NCI-H82 treated with DMSO at 0.1 percent for 48 hours (cell line): ENCODE results near the gene KLF17.
"Not testable (repeated sequence)": the region's sequence is repeated elsewhere in the genome, so short reads cannot be mapped to it uniquely, and the experiment has no call there.

Source experiments
- DNase-seq: peaks from one replicate; lab custom pipeline; 2025; ENCODE audit not compliant: unreplicated experiment; lab: John Stamatoyannopoulos, UW

Gene KLF17

GRCh38 chr1:44108971-44109370 lies 9.7 kb upstream of the KLF17 start:
- DNase-seq, result peak; percentile 99

GRCh38 chr1:44110916-44111315 lies 7.7 kb upstream of the KLF17 start:
- no peak for DNase-seq

DNA sequence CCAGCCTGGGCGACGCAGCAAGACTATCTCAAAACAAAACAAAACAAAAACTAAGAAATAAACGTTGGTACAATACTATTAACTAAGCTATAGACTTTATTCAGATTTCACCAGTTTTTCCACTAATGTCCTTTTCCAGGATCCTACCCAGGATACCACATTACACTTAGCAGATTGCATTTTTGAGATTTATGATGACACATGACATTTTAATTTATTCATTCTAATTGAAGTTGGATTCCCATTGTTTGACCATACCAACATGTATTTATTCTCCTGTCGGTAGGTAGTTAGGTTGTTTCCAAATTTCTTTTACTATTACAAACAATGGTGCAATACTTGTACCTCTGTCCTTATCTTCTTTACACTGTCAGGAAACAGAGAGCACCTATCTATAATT lies 6.8 kb upstream of the KLF17 start:
- no peak for DNase-seq

DNA sequence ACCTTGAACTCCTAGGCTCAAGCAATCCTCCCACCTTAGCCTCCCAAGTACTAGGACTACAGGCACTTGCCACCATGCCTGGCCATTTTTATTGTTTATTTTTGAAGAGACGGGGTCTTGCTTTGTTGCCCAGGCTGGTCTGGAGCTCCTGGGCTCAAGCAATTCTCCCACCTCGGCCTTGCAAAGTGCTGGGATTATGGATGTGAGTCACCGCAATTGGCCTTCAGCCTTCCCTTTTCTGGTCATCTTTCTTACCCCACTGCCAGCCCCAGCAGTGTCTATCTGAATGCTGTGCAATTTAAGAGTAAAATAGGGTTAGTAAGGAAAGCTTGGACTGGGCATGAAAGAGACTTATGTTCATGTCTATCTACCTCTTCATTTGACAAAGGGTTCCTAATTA lies 6.1 kb upstream of the KLF17 start:
- DNase-seq, result no peak

- DNase-seq, result no peak
Observed at GRCh38 chr1:44113095-44113609, 5.5 kb upstream of the KLF17 start.

DNA sequence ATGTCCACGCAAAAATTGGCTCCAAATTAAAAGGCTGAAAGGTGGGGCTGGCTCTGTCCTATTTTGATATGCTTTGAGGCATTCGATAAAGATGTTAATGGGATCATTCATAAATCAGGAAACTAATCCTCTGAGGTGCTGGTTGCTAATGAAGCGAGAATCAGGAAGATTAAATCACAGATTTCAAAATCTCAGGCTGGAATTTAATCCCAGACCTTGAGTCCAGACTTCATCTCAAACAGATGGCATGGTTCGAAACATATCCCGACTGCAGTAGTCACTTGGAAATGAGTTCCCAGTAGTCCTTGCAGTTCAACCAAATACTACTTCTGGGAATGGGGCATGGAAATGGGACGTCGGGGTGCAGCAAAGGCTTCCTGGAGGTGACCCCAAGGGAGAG lies 4.5 kb upstream of the KLF17 start:
- peak; percentile 80 for DNase-seq

GRCh38 chr1:44117272-44117671 lies 1.3 kb upstream of the KLF17 start:
- DNase-seq, result not testable (repeated sequence)

DNA sequence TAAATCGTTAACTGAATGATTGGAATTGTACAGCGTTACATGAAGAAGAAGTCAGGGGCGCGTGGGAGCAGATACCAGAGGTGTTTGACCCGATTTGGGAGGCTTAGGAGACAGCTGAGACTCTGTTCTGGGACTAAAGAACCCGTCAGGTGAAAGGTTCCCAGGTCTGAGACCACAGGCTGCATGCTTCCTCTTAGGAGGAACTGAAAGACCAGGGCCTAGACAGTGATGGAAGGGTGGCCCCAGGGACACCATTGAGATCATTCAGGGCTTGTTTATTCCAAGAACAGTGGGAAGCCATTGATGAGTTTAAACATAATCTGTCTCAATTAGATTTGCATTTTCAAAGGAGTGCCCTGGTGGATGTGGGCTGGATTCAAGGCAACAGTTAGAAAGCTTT lies 904 bp downstream of the KLF17 start:
- DNase-seq, result no peak

DNA sequence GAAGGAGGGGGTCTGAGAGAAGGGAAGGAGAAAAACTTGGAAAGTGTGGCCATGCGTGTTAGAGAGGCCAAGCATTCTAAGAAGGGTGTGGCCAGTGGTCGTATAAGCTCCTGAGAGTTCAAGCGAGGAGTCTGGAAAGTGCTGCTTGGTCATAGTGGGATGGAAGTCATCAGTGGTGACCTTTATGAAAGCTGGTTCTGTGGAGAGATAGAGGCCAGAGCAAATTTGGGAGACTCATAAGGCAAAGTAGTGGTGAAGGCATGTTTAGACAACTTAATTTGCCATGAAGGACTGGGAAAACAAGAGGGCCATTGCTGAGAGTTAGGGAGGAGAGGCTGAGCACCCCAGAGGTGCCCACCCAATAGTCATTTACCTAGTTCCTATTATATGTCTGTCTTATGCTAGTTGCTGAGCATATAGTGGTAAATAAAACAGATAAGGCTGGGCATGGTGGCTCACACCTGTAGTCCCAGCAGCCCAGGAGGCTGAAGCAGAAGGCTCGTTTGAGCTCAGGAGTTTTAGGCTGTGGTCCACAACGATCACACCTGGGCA lies 1.9 kb downstream of the KLF17 start:
- no peak for DNase-seq

GRCh38 chr1:44129616-44130500 lies 11.2 kb downstream of the KLF17 start:
- no peak for DNase-seq

DNA sequence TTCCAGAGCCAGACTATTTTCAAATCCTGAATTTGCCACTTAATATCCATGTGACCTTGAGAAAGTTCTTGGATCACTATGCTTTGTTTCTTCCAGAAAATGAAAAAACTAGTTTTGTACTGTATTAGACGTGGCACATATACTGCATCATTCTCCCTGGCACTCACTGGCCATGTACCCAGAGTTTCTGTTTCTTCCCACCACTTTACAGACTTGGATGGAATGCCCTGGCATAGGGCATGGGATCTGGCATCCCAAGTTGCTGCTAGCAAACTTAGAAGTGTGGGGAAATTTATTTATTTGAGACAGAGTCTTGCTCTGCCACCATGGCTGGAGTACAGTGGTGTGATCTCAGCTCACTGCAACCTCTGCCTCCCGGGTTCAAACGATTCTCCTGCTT lies 12.8 kb downstream of the KLF17 start:
- no peak for DNase-seq

DNA sequence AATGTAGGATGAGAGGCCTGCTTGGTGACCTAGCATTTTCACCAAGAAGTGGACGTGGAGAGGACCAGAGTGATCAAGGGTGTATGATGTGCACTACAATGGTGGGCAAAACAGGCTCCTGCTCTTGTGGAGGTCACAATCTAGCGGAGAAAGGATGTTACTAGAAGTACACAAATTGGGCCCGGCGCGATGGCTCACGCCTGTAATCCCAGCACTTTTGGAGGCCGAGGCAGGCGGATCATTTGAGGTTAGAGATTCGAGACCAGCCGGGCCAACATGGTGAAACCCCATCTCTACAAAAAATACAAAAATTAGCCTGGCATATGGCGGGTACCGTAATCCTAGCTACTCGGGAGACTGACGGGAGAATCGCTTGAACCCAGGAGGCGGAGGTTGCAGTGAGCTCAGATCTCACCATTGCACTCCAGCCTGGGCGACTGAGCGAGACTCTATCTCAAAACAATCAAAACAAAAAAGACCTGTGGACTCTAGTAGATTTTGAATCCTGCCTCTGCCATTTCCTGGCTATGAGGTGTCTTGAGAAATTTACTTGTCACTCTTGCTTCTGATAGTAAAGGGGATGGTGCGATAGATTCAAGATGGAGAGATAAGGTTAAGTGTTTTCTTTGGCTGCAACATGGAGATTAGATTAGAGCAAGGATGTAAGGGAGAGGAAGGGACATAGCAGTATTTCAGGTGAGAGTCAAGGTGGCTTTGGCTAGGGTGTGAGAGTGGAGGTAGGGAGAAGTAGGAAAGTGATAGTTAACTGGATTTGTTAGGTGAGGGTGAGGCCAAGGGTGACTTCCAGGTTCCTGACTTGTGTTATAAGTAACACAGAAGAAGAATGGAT lies 15.7 kb downstream of the KLF17 start:
- no peak for DNase-seq

- no peak for DNase-seq
Observed at GRCh38 chr1:44135886-44136285, 17.3 kb downstream of the KLF17 start.

- DNase-seq, result no peak
Observed at GRCh38 chr1:44138239-44138638, 19.6 kb downstream of the KLF17 start.

GRCh38 chr1:44139565-44139964 lies 20.9 kb downstream of the KLF17 start:
- DNase-seq, result not testable (repeated sequence)

DNA sequence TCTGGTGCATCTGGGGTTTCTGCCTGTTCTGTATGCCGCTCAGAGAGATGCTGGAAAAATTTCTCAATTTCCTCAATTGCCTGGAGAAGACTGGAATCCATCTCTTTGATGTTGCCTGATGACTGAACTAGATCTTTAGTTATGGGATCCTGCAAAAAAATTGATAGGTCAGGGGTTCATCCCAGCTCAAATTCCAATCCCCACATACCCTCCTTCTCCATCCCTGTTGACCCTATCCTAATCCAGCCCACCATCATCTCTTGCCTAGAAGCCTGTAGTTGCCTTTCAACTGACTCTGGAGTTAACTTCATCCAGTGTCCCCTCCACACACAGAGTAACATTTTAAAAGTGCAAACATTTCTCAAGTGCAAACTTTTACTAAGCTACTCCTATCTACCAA lies 22.9 kb downstream of the KLF17 start, which contains the start of gene KLF18:
Gene KLF18, minus strand, starts transcription at position 101 of the 400 bp plus-strand sequence. Its CDS starts 0 bp downstream, at position 101.
- no peak for DNase-seq

DNA sequence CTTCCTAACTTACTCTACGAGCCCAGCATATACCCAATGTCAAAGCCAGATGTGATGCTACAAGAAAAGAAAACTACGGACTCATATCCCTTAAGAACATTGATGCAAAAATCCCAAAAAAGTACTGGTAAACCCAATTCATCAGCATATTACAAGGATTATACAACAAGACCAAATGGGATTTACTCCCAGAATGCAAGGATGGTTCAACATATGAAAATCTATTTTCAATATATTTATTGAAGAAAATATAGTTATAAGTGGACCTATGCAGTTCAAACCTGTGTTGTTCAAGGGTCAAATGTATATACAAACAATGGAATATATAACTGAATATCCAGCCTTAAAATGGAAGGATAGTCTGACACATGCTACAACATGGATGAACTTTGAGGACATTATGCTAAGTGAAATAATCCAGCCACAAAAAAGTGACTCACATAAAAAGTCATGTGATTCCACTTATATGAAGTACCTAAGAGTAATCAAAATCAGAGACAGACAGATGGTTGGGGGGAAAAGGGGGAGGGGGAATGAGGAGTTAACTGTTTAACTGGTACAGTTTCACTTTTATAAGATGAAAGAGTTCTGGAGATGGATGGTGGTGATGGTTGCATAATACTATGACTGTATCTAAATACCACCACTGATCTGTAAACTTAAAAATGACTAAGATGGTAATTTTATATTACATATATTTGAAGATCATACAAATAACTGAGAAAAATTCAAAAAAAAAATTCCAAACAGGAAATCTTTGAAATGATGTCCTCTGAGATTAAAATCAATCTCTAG lies 26.5 kb downstream of the KLF17 start:
- no peak for DNase-seq

- DNase-seq, result no peak
Observed at GRCh38 chr1:44146536-44147361, 28.1 kb downstream of the KLF17 start.

DNA sequence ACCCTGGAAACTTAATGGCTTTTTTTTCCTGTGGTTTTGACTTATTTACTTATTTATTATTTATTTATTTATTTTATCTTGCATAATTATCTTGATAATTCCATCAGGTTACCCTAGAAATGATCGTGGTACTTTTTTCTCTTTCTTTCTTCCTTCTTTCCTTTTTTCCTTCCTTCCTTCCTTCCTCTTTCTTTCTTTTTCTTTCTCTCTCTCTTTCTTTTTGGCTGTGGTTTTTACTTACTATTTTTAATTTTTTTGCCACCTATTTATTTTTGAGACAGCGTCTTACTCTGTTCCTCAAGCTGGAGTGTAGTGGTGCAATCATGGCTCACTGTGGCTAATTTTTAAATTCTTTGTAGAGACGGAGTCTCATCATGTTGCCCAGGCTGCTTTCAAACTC lies 29.0 kb downstream of the KLF17 start:
- DNase-seq, result no peak

- DNase-seq, result no peak
Observed at GRCh38 chr1:44151332-44151731, 32.7 kb downstream of the KLF17 start.
